B cell (primary cell): Measurements from ENCODE around the gene HIPK2. TPM values are rescaled to one million over a fixed set of nuclear protein-coding genes. Genes with fewer than 3 reads are reported as not detected.

Source experiments
- ATAC-seq: fragments of 200-7000 bp; cut with Tn5 transposase; one replicate; pipeline ENCODE4 v1.10.0; 2021; ENCODE audit warnings: low read depth, mild to moderate bottlenecking, moderate number of reproducible peaks, moderate library complexity
- CTCF ChIA-PET: fragments of 350-600 bp; sonication (Branson Sonifier 250); formaldehyde crosslinking; loops from one replicate; lab custom pipeline; 2021; ENCODE audit warnings: antibody characterized with exemption, inconsistent platforms; lab: Charles Lee
- POLR2A ChIA-PET: fragments of 350-600 bp; sonication (Branson Sonifier 250); formaldehyde crosslinking; loops from one replicate; lab custom pipeline; 2021; ENCODE audit warnings: antibody characterized with exemption; lab: Charles Lee
- DNase-seq: peaks from one replicate; pipeline ENCODE4 v3.0.0; 2013
- H2AFZ ChIP-seq: 2 replicates; pipeline ENCODE4 v1.6.1; 2012; ENCODE audit warnings: mild to moderate bottlenecking, low read depth, low read length; ENCODE audit not compliant: insufficient read depth, poor library complexity, severe bottlenecking
- H3K27ac ChIP-seq, 2 donors: 1 replicate in 1 of 2; 2 replicates in 1 of 2; pipeline ENCODE4 v1.5.1; 2012 to 2013; ENCODE audit warnings: low read length in 2 of 2, mild to moderate bottlenecking in 2 of 2, moderate library complexity in 1 of 2
- H3K27me3 ChIP-seq, 4 experiments: fragments of 200-600 bp in 1 of 4; sonication (generic) in 1 of 4; replicated peaks in 1 of 4; 1 replicate in 2 of 4; 2 replicates in 2 of 4; pipeline versions ENCODE4 v1.6.1 to v1.7.0; 2013 to 2016; ENCODE audit warnings: low read length in 3 of 4, mild to moderate bottlenecking in 2 of 4, mixed read lengths in 1 of 4, moderate library complexity in 1 of 4; ENCODE audit not compliant: insufficient read depth in 4 of 4, control insufficient read depth in 3 of 4; ENCODE audit errors: control extremely low read depth in 1 of 4
- H3K36me3 ChIP-seq, 2 experiments: replicated peaks in 1 of 2; 1 replicate in 1 of 2; 2 replicates in 1 of 2; pipeline versions ENCODE4 v1.6.1 to v1.7.1; 2013; ENCODE audit warnings: low read length in 1 of 2; ENCODE audit not compliant: insufficient read depth in 2 of 2, control insufficient read depth in 1 of 2; ENCODE audit errors: control extremely low read depth in 1 of 2, extremely low read depth in 1 of 2
- H3K4me1 ChIP-seq, 2 donors: fragments of 200-600 bp in 1 of 2; sonication (generic) in 1 of 2; 1 replicate in 1 of 2; 2 replicates in 1 of 2; pipeline versions ENCODE4 v1.5.1 to v1.6.1; 2013 to 2017; ENCODE audit warnings: low read length in 2 of 2; ENCODE audit not compliant: control insufficient read depth in 2 of 2, insufficient read depth in 2 of 2
- H3K4me2 ChIP-seq: replicated peaks from 2 replicates; pipeline ENCODE3; 2012; ENCODE audit warnings: mild to moderate bottlenecking, low read depth, low read length; ENCODE audit not compliant: poor library complexity, severe bottlenecking
- H3K4me3 ChIP-seq, 5 experiments: fragments of 200-600 bp in 1 of 5; sonication (generic) in 1 of 5; 1 replicate in 3 of 5; 2 replicates in 2 of 5; pipeline versions ENCODE4 v1.5.1 to v1.7.0; 2011 to 2016; ENCODE audit warnings: low read length in 4 of 5, mild to moderate bottlenecking in 4 of 5, low read depth in 2 of 5, control low read depth in 1 of 5, moderate library complexity in 1 of 5; ENCODE audit not compliant: insufficient read depth in 1 of 5; ENCODE audit errors: control extremely low read depth in 1 of 5, extremely low read depth in 1 of 5
- H3K79me2 ChIP-seq: fragments of 200-600 bp; sonication (generic); one replicate; pipeline ENCODE4 v1.6.0; 2016; ENCODE audit warnings: low read length; ENCODE audit not compliant: control insufficient read depth, insufficient read depth
- H3K9ac ChIP-seq: fragments of 200-600 bp; sonication (generic); 2 replicates; pipeline ENCODE4 v1.6.1; 2017; ENCODE audit warnings: mild to moderate bottlenecking, low read length, moderate library complexity
- H3K9me3 ChIP-seq, 3 donors: one replicate each; pipeline versions ENCODE4 v1.6.1 to v1.7.1; 2013; ENCODE audit warnings: low read length in 2 of 3; ENCODE audit not compliant: control insufficient read depth in 2 of 3, insufficient read depth in 1 of 3; ENCODE audit errors: control extremely low read depth in 1 of 3
- H4K20me1 ChIP-seq: 2 replicates; pipeline ENCODE4 v1.6.0; 2012; ENCODE audit warnings: mild to moderate bottlenecking, low read length; ENCODE audit not compliant: insufficient read depth, control insufficient read depth, poor library complexity, severe bottlenecking
- H3K27ac Mint-ChIP-seq: one replicate; pipeline ENCODE4 v1.8.0; 2021; ENCODE audit warnings: mixed read lengths
- H3K27me3 Mint-ChIP-seq: one replicate; pipeline ENCODE4 v1.8.0; 2021; ENCODE audit warnings: mixed read lengths
- H3K4me1 Mint-ChIP-seq: one replicate; pipeline ENCODE4 v1.8.0; 2021; ENCODE audit warnings: mixed read lengths
- H3K4me3 Mint-ChIP-seq: one replicate; pipeline ENCODE4 v1.8.0; 2021; ENCODE audit warnings: mixed read lengths
- H3K9me3 Mint-ChIP-seq: one replicate; pipeline ENCODE4 v1.8.0; 2022; ENCODE audit warnings: mixed read lengths; ENCODE audit not compliant: insufficient read depth
- EZH2 ChIP-seq: IDR thresholded peaks from 2 replicates; pipeline ENCODE4 v1.6.1; 2012; ENCODE audit warnings: borderline replicate concordance, low read depth, mild to moderate bottlenecking, moderate library complexity, low read length; ENCODE audit not compliant: insufficient read depth, poor library complexity, severe bottlenecking
- WGBS: methylation state at CpG from one replicate; pipeline ENCODE4 v1.1.5; 2013; ENCODE audit warnings: missing lambda C conversion rate; ENCODE audit not compliant: insufficient coverage; 5-methylcytosine and 5-hydroxymethylcytosine counted together
- intact Hi-C: fragments of 100-400 bp; cut with micrococcal nuclease; formaldehyde crosslinking; loops from one replicate; pipeline ENCODE4 v1.10.0; 2022
- polyA plus RNA-seq: library from polyadenylated mRNA; depleted of rRNA; stranded (reverse); fragments of >200 nt; gene quantifications from 2 replicates; pipeline ENCODE4 v1.2.3, GENCODE V29; 2012
- total RNA-seq, 2 donors: library from RNA; stranded (reverse); fragments of 120-200 nt in 1 of 2; gene quantifications; 1 replicate in 1 of 2; 2 replicates in 1 of 2; pipeline versions ENCODE4 v1.2.3 to v1.2.4, GENCODE V29; 2013 to 2022
- TF ChIP-seq, protein P1 (sequence below): fragments of 200-600 bp; IDR thresholded peaks from one replicate; pipeline ENCODE4 v1.8.0; 2022; ENCODE audit warnings: antibody characterized with exemption, mild to moderate bottlenecking

The HIPK2 gene
- total and polyA plus RNA-seq, 2 donors (not counting 1 experiment from before 2014, with no cell fraction given) = 6.8 to 58.2 TPM

DNA sequence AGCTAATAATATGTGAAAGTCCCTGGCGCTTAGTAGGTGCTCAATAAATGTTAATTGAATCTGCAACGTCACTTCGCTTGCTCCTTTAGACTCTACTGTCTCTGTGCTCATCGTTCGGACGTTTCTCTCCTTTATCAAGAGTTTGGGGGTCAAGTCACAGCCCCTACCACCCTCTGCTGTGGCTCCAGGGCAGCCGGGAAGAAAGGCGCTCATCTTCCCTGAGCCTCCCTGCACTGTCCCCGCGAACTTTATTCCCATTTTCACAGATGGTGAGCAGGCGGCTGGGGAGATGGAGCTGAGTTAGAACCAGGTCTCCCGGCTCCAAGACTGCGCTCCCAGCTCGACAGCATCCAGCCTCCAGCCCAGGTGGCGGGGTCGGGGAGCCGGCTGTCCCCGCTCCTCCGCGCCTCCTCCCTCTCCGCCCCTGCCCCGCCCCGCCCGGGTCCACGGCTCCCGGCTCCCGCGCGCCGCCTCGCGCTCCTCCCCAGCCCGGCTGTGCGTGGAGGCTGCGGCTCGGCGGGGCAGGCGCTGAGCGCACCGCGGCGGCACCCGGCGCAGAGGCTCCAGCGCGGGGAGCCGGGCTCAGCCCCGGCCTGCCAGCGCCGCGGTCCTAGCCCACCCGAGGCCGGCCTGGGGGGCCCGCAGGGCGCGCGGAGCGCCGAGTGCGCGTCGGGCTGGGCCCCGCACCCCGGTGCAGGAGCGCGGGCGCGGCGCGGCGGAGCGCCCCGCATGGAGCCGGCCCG lies 254.4 kb downstream of the HIPK2 start, which contains the start of gene CLEC2L:
TSS of gene CLEC2L (plus strand) at position 487 of the 743 bp plus-strand sequence. CDS start at position 730, 243 bp downstream.
- H3K4me2 ChIP-seq = peak within 1 kb of the TSS; percentile 19
- no peak within 1 kb of the TSS for H2AFZ ChIP-seq
- H3K4me3 ChIP-seq = no peak within 1 kb of the TSS
- DNase-seq = no peak
- H3K27ac ChIP-seq = no peak within 1 kb of the TSS
- intact Hi-C loops = no loop called here
- no peak for TF ChIP-seq EZH2
- TF ChIP-seq, protein P1, sequence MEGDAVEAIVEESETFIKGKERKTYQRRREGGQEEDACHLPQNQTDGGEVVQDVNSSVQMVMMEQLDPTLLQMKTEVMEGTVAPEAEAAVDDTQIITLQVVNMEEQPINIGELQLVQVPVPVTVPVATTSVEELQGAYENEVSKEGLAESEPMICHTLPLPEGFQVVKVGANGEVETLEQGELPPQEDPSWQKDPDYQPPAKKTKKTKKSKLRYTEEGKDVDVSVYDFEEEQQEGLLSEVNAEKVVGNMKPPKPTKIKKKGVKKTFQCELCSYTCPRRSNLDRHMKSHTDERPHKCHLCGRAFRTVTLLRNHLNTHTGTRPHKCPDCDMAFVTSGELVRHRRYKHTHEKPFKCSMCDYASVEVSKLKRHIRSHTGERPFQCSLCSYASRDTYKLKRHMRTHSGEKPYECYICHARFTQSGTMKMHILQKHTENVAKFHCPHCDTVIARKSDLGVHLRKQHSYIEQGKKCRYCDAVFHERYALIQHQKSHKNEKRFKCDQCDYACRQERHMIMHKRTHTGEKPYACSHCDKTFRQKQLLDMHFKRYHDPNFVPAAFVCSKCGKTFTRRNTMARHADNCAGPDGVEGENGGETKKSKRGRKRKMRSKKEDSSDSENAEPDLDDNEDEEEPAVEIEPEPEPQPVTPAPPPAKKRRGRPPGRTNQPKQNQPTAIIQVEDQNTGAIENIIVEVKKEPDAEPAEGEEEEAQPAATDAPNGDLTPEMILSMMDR = no peak
- H3K4me3 Mint-ChIP-seq = peak within 1 kb of the TSS; percentile 30
- no peaks in the 10 kb centered on the region for H4K20me1 ChIP-seq
- no peaks in the 10 kb centered on the region for H3K36me3 ChIP-seq
- H3K9me3 Mint-ChIP-seq = no peaks in the 10 kb centered on the region
- no peak for ATAC-seq
- no peak within 1 kb of the TSS for H3K9ac ChIP-seq
- 5% methylated on average over 71 of the region's 75 CpGs for WGBS
- ChIA-PET POLR2A (no interaction called here), CTCF (interaction anchor here (0.8 kb wide), 1 partner anchor 48 kb away, joined by 3 read pairs; no protein-coding TSS in a partner anchor)
- peaks cover 0 to 43% (median 3%) of the 10 kb centered on the region in 4 experiments for H3K27me3 ChIP-seq
- peaks cover 49% of the 10 kb centered on the region for H3K27me3 Mint-ChIP-seq
- H3K27ac Mint-ChIP-seq = no peak within 1 kb of the TSS
- peaks cover 0 to 13% (median 0%) of the 10 kb centered on the region in 3 donors for H3K9me3 ChIP-seq
- H3K4me1 Mint-ChIP-seq = peaks cover 3% of the 10 kb centered on the region
- H3K4me1 ChIP-seq = peaks cover 0 to 4% of the 10 kb centered on the region in 2 donors
- H3K79me2 ChIP-seq = no peaks in the 10 kb centered on the region

DNA sequence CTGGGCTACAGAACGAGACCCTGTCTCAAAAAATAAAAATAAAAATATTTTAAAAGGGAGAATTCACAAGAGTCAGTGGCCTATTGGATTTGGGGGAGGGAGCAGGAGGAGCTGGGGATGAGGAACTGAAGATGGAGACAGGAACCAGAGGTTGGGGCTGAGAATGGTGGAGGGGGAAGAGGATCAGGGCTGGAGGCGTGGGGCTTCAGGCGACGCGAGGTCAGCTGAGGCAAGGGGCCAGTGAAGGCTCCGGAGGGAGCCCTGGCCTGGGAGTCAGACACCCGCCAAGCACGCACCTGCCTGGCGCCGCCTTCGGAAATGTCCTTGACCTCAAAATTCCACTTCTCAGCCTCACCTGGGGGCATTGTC lies 255.0 kb downstream of the HIPK2 start:
- Mint-ChIP-seq H3K27ac (no peak overlapping the region), H3K4me1 (peaks cover 3% of the 10 kb centered on the region), H3K4me3 (no peak overlapping the region), H3K9me3 (no peaks in the 10 kb centered on the region), H3K27me3 (peaks cover 47% of the 10 kb centered on the region)
- Histone ChIP-seq H3K27me3 (peaks cover 0 to 43% (median 3%) of the 10 kb centered on the region in 4 experiments), H3K4me1 (peaks cover 0 to 4% of the 10 kb centered on the region in 2 donors), H2AFZ (no peak overlapping the region), H3K9ac (no peak overlapping the region), H3K9me3 (peaks cover 0 to 13% (median 0%) of the 10 kb centered on the region in 3 donors), H3K27ac (no peak overlapping the region), H3K79me2 (no peaks in the 10 kb centered on the region), H3K36me3 (no peaks in the 10 kb centered on the region), H4K20me1 (no peaks in the 10 kb centered on the region), H3K4me2 (no peak overlapping the region), H3K4me3 (no peak overlapping the region)
- no peak for DNase-seq
- TF ChIP-seq, protein P1 = no peak
- no peak for TF ChIP-seq EZH2
- ATAC-seq = no peak
- ChIA-PET POLR2A (no interaction called here), CTCF (interaction anchor here (0.8 kb wide), 1 partner anchor 49 kb away, joined by 3 read pairs; no protein-coding TSS in a partner anchor)
- intact Hi-C loops = no loop called here
- 25% methylated on average over 6 of the region's 11 CpGs for WGBS
